GM18867 (cell line): Measurements from ENCODE around the gene UBE2E2.
"Not testable (repeated sequence)": the region's sequence is repeated elsewhere in the genome, so short reads cannot be mapped to it uniquely, and the experiment has no call there.

Source experiments
- ATAC-seq: cut with Tn5 transposase; IDR thresholded peaks from one replicate; pipeline ENCODE4 v1.9.1; 2021; ENCODE audit warnings: mild to moderate bottlenecking, moderate library complexity; ENCODE audit not compliant: unreplicated experiment

The UBE2E2 gene

DNA sequence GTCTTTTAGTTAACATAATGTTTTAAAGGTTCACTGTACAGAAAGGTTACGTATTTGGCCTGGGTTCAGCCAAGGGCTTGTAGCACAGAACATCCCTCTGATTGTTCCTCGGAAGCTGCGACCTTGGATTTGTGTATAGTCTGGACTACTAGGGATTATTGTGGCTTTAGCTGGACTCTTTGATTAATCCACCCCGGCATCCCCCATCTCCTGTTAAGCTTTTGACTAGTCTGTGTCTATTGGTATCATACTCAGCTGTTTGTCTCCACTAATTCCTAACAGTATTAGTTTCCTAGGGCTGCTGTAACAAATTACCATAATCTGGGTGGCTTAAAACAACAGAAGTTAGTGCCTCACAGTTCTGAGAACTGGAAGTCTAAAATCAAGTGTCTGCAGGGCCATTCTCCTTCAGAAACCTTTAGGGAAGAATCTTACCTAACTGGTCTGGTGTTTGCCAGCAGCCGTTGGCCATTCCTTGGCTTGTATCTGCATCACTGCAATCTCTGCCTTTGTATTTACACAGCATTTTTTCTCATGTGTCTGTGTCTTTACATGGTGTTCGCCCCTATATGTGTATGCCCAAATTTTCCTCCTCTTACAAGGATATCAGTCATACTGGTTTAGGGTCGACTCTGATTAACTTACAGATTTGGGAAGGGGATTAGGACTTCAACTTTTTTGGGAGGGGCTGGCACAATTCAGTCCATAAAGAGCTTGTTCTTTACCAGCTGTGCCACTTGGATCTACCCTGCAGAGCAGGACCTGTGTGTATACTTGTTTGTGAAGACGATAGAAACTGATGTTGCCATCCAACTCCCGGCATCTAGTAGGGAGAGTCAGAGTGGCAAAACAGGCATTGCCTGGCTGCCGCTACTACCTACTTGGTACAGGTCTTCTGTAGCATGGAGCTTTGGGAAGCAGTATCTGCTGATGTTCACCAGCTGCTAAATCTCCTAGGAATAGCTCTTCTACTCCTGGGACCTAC is 117.8 kb downstream of the UBE2E2 start:
- ATAC-seq = no peak

DNA sequence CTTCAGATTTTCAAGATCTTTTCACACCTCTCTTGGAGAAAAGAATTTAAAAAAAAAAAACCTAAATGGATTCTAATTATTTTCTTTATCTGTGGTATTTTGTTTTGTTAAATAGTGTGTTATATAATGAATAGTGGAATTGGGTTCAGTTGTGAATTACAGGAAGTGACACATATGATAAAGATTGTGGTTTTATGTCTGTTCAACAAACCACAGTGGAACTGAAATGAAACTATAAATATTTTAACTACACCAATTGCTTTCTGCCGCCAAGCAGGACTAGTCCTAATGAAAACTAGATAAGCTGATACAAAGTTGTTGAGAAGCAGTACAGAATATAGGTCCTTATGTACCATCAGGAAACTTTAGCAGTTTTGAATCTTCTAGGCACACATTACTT is 121.6 kb downstream of the UBE2E2 start:
- ATAC-seq = peak; percentile 64

DNA sequence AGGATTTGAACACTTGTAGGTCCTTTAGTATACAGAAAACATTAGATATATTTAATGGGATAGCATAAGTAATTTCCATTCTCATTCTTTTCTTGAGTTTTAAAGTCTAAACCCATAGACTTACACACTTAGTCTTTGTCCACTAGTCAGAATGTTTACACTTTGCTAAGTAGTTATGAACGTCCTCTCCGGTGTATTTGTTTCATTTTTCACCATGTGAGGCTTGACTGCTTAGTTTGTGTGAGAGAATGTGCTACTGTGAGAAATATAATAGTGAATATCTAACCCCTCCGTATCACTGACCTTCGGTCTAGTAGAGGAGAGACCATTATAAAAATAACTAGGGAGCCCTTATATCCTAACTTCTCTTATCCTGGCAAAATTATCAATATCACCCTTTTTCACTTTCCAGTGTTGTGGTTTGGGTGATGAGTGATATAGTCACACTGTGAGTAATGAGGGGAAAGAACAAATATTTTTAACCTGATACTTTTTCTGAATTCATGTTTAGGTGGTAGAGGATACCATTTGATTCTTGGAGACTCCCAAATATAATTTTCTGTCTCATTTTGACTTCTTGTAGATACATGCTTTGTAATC is 122.4 kb downstream of the UBE2E2 start:
- peak; percentile 66 for ATAC-seq

DNA sequence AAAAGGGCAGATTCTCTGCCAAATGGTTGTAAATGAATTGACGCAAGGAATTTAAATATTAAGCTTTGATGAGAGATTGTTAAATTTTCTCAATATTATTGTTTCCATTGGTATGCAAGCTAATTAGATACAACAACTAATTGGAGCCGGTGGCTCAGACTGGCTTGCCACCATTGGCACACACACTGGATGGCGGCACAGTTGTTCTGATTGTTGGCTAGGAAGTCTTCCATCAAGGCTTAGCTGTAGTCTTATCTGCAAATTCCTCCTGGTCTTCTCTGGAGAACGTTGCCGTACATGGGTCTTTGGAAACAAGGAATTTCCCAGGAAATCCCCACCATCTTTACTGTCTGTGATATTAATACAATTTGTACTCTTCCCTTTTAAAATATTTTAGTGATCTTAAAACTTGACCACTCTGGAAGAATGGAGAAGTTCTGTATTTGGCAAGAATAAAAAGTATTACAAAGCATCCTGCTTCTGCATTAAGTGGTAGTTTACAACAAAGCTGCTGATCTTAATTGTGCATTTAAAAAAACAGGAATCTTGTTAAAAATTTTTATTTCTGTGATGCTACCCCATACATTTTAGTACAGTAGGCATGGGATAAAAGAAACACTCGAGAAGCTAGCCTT is 126.5 kb downstream of the UBE2E2 start:
- ATAC-seq = no peak

DNA sequence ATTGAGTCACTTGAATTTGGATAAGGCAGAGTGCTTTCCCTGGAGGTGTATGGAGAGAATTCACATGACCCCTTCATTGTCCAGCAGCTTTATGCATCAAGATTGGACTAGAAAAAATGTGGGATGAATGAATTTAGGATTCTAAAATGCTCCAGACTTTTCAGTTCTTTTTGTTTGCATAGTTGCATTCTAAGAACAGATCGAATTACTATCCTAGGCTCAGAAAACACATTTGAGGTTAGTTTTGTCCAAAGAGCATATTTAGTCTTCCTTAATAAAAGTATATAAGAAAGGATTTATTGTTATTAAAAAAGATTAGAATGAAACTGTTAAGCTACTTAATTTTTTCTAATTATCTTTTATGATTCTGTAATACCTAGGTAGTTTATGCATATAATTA is 127.4 kb downstream of the UBE2E2 start:
- ATAC-seq = no peak

DNA sequence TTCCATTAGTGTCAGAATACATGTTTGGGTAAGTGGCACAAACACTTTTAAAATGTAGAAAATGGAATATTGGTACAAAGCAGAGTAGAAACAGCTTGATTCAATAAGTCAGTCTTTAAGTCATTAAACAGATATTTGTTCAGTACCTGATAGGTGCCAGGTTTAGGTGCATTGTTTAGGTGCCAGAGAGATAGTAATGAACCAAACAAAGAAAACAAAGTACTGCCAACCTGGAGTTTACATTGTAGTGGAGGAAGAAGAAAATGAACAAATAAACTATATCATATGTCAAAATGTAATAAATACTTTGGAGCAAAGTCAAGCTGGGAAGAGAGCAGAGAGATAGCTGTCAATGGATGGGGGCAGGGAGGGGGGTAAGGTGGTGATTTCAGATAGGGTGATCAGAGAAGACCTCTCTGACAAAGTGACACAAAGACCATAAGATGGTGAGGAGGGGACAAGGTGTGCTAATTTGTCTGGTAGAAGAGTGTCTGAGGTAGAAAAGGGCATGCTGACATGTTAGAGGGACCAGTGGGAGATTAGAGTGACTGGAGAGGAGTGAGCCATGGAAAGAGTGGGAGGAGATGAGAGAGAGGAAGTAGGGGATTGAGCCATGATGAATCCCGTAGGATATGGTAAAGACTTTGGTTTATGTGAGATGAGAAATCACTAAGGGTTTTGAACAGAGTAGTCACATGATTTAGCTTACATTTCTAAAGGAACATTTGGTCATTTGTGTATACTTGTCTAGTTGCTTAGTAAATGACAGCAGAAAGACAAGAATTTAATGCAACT is 128.2 kb downstream of the UBE2E2 start:
- ATAC-seq = no peak

DNA sequence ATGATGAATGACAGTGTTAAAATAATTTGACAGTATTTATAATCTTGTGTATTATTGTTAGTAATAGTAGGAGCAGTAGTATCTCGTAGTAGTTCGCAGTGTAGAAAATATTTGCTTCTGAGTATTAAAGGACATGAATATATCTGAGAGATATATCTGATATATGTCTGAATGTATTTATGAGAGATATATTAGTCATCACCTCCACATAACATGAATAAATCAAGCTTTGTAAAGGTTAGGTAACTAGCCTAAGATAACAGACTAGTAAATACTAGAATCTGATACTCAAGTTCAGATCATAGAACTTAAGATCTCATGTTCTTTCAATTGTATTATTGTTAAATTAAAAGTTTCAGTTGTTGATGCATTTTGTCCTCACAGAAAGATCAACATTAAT is 130.5 kb downstream of the UBE2E2 start:
- ATAC-seq = no peak

DNA sequence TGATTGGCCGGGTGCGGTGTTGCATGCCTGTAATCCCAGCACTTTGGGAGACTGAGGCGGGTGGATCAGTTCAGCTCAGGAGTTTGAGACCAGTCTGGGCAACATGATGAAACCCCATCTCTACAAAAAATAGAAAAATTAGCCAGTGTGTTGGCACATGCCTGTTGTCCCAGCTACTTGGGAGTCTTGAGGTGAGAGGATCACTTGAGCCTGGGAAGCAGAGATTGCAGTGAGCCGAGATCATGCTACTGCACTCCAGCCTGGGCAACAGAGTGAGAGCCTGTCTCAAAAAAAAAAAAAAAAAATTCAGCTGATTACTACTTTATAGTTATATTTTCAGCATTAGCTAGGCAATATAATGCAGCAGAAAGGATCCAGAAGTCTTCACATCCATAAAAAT is 133.7 kb downstream of the UBE2E2 start:
- not testable (repeated sequence) for ATAC-seq

DNA sequence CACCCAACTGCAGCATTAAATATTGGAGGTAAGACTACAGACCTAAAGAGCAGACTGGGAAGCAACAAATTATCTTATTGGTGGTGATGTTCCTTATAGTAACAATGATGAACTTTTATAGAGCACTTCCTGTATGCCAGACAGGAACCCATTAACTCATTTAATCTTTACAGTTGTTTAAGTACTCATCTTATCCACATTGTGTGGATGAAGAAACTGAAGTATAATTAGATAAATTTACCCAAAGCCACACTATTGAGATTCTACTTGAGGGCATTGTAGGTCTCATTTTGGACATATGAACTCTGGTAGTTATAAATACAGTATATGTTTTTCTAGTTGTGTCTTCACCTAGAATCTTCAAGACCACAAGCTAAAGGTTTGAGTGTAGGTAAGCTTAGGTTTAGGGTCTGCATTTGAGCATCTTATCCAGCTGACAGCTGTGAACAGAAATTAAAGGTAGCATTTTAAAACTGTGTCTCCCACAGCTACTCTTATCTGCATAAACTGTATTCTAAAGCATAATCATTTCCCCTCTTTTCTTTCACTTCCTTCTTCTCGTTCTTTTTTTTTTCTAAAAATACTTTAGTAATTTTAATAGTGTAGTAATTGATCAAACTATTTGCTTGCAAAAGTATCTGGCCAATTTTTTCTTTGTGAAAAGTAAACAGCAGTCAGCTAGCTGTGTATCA is 138.2 kb downstream of the UBE2E2 start:
- peak; percentile 83 for ATAC-seq

DNA sequence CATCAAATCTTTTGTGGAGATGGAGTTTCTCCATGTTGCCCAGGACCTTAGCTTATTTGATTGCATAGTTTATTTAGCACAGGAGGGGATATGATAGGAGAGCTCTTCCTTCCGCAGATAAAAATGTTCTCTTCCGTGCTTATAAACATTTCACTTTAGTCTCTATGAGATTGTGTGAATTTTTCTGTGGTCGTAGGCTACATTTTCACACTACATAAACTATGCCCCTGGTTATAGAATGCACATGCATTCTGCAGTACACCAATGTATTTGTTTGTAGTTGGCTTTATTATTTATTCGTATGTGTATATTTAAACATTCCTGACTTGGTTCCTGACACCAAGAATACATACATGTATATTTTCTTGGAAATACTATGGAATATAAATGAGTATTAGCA is 139.2 kb downstream of the UBE2E2 start:
- ATAC-seq = no peak

DNA sequence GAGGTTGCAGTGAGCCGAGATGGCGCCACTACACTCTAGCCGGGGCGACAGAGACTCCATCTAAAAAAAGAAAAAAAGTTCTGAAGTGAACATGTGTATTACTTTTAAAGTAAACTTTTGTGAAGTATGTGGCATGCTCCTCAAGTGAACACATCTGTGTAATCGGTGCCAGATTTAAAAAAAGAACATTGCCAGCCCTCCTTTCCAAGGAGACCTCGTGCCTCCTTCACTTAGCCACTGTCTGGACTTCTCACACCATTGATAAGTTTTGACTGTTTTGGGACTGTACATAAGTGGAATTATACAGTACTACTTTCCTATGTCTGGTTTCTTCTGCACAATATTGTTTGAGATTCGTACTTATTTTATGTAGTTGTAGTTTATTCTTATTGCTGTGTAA is 140.4 kb downstream of the UBE2E2 start:
- no peak for ATAC-seq

DNA sequence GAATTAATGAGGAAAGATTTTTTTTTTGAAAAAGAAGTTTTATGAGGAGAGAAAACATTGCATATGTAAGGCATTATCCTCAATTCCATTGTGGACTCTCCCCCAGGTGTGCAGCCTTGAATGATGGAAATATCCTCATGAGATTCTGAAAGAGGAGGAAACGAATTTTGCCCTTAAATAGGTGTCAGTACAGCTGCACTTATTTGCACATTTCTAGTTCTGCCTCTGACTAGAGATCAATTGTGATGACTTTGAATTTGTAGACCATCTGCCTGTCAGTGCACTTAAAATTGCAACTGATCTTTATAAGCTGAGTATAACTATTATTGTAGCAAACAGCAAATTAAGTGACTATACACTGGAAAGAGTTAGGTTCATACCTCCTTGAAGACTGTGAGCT is 141.8 kb downstream of the UBE2E2 start:
- ATAC-seq = no peak

DNA sequence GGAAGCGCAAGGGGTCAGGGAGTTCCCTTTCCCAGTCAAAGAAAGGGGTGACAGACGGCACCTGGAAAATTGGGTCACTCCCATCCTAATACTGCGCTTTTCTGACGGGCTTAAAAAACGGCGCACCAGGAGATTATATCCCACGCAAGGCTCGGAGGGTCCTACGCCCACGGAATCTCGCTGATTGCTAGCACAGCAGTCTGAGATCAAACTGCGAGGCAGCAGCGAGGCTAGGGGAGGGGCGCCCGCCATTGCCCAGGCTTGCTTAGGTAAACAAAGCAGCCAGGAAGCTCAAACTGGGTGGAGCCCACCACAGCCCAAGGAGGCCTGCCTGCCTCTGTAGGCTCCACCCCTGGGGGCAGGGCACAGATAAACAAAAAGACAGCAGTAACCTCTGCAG is 146.3 kb downstream of the UBE2E2 start:
- not testable (repeated sequence) for ATAC-seq

DNA sequence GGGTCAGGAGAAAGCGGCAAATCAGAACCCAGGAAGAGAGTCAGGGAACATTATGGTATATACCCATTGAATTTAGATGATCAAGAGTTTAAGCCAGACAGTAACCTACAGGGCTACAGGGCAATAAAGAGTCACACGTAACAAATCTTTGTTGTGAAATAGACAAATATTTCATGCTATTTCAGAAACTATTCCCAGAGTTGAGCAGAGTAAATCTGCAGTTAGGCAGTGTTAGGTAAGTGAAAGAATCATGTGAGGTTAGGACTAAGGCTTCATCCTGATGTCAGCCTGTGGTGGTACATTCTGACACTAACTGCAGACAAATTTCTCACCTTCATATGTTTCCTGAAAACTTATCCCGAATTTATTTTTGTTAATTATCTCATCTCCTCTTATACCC is 153.0 kb downstream of the UBE2E2 start:
- no peak for ATAC-seq

DNA sequence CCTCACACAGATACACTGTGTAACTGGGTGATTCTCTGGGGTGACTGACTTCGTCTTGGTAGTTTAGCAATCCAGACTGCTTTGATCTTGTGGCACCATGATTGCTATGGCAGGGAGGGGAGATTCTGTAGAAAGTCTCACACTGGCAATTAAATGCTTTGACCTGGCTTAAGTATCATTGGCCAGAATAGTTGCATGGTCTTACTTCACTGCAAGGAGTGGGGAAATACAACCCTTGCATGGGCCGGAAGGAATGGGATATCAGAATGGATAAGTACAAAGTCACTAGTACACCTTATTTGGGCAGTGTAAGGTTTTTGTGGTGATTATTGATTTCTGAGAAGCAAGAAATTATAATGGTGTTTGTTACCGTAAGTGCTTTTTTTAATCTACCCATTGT is 153.8 kb downstream of the UBE2E2 start:
- no peak for ATAC-seq

DNA sequence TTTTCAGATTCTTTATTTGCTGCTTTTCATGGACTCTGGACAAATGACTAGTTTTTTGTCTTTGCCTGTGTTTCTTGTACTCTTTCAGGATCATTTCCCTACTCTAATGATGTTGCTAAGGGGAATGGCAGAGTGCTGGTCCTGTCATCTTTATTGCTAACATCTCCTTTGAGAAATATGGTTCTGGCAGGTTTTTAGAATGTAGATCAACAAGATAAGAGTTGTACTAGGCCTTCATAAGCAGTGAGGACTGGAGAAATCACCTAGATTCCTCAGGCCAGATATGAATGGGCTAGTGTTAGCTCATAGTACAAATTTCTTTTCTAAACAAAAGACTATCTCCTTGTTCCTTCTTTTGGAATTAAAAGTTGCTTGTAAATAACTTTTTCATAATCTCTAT is 156.0 kb downstream of the UBE2E2 start:
- no peak for ATAC-seq

DNA sequence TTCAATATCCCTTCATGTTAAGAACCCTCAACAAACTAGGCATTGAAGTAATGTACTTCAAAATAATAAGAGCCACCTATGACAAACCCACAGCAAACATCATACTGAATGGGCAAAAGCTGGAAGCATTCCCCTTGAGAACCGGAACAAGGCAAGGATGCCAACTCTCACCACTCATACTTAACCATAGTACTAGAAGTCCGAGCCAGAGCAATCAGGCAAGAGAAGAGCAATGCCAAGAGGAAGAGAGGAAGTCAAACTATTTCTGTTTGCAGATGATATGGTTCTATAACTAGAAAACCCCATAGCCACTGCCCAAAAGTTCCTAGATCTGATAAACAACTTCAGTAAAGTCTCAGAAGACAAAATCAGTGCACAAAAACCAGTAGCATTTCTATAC is 161.9 kb downstream of the UBE2E2 start:
- no peak for ATAC-seq

DNA sequence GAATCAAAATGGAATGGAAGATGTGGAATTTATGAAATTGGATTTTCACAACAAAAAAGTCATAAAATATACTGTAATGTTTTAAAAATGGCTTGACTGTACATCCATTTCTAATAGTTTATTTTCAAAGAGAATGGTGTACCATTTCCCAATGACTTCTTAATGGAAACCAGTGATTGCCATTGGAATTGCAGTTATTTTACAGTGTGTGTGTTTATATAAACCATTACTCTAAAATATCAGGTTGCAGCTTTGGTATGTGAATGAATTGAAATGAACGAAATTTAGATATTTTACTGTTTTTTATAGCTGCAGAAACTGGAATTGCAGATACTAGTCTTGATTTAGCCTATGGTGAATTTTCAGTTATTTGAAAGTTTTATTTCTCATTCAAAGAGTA is 165.6 kb downstream of the UBE2E2 start:
- no peak for ATAC-seq

DNA sequence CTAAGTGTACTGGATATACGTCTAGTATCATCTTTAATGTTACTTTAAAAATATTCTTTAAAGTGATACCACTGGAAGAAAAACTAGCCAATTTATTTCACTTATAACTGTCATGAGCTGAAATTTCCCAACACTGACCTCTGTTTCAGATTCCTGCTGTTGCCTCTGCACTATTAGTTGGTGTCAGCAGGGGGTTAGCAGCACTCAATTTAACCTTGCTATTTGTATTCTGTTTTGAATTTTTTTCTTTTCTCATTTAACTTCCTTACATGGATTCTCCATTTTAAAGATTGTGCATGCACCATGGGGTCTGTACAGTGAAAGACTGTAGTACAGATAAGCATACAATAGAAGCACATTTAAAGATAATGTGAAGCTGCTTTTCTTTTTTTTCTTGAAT is 169.2 kb downstream of the UBE2E2 start:
- no peak for ATAC-seq

DNA sequence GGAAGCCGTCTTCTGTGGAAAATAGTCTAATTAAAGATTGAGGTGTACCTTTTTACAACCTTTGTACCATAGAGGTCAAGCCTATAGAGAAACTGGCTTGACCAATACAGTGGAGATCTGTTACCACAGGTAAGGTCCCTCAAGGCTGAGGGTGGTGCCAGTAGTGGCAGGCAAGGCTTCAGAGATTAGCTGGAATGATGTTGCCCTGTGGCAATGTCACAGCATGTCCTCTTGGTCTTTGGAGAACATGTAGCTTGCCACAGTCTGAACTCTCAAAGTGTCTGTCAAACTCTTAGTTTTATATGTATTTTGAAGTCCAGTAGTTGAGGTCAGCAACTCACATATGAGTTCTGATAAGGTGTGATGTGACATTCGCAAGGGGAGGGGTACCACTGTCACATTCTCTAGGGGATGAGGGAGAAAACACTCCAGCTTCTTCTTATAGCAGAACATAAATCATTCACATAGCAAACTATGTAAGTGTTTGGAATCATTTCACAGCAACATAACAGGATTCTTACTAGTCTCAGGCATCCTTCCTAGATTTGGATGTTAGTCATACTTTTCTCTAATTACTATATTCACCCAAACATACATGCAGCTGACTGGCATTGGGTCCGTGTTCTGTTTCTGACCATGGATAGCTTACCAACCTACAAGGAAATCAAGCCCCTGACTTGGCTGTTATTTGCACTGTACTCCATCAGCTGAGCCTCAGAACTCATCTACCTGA is 173.6 kb downstream of the UBE2E2 start:
- ATAC-seq = no peak
